Esophagus mucosa (tissue), 1 donor: ENCODE data around the gene NDUFAF3. TPM values are rescaled to one million over a fixed set of nuclear protein-coding genes. Genes with fewer than 3 reads are reported as not detected.

Experiments
- total RNA-seq: library from RNA; stranded (reverse); gene quantifications from one replicate; pipeline ENCODE4 v1.2.4, GENCODE V29; 2023
- donor health status: DM: yes; HTN: yes; CAD: no.

NDUFAF3 gene
- total RNA-seq, 1 donor from 2014 or later: 44.0 TPM

Other genes with a start within 250 kb of the NDUFAF3 start
- gene PRKAR2A, start 174.2 kb upstream of the NDUFAF3 start, total RNA-seq: 46.3 TPM
- 4.7 TPM for gene SLC25A20, start 123.2 kb upstream of the NDUFAF3 start, total RNA-seq
- gene ARIH2, start 103.3 kb upstream of the NDUFAF3 start, total RNA-seq: 48.6 TPM
- 8.4 TPM for gene P4HTM, start 31.9 kb upstream of the NDUFAF3 start, total RNA-seq
- 36.3 TPM for gene WDR6, start 14.7 kb upstream of the NDUFAF3 start, total RNA-seq
- gene DALRD3, start 3.5 kb upstream of the NDUFAF3 start, total RNA-seq: 33.1 TPM
- 270 TPM for gene IMPDH2, start 7.3 kb downstream of the NDUFAF3 start, total RNA-seq
- 62.4 TPM for gene QRICH1, start 72.0 kb downstream of the NDUFAF3 start, total RNA-seq
- gene QARS1, start 82.6 kb downstream of the NDUFAF3 start, total RNA-seq: 252 TPM
- gene USP19, start 98.7 kb downstream of the NDUFAF3 start, total RNA-seq: 36.2 TPM
- 69.7 TPM for gene LAMB2, start 110.9 kb downstream of the NDUFAF3 start, total RNA-seq
- 15.7 TPM for gene CCDC71, start 144.2 kb downstream of the NDUFAF3 start, total RNA-seq
- 39.6 TPM for gene KLHDC8B, start 149.5 kb downstream of the NDUFAF3 start, total RNA-seq